Activated CD4-positive, alpha-beta memory T cell treated with anti-CD3 and anti-CD28 coated beads for 36 hours (primary cell): ENCODE data around the gene RIPK4. TPM values are rescaled to one million over a fixed set of nuclear protein-coding genes. Genes with fewer than 3 reads are reported as not detected.
"Not testable (repeated sequence)": the region's sequence is repeated elsewhere in the genome, so short reads cannot be mapped to it uniquely, and the experiment has no call there.

Experiments
- CTCF ChIA-PET: fragments of 350-600 bp; sonication (Branson Sonifier 250); formaldehyde crosslinking; loops from one replicate; lab custom pipeline; 2021; ENCODE audit warnings: antibody characterized with exemption, inconsistent platforms; lab: Charles Lee
- POLR2A ChIA-PET: fragments of 350-600 bp; sonication (Branson Sonifier 250); formaldehyde crosslinking; loops from one replicate; lab custom pipeline; 2021; ENCODE audit warnings: antibody characterized with exemption; lab: Charles Lee
- DNase-seq: peaks from one replicate; pipeline ENCODE4 v3.0.0-alpha.2; 2020
- H3K27ac Mint-ChIP-seq: one replicate; pipeline ENCODE4 v1.8.0; 2021; ENCODE audit warnings: mixed read lengths
- H3K27me3 Mint-ChIP-seq: one replicate; pipeline ENCODE4 v1.8.0; 2021; ENCODE audit warnings: mixed read lengths
- H3K36me3 Mint-ChIP-seq: one replicate; pipeline ENCODE4 v1.8.0; 2021; ENCODE audit warnings: mixed read lengths
- H3K4me1 Mint-ChIP-seq: one replicate; pipeline ENCODE4 v1.8.0; 2021; ENCODE audit warnings: low read depth, mixed read lengths
- H3K4me3 Mint-ChIP-seq: one replicate; pipeline ENCODE4 v1.8.0; 2021; ENCODE audit warnings: mild to moderate bottlenecking, mixed read lengths
- H3K9me3 Mint-ChIP-seq: one replicate; pipeline ENCODE4 v1.8.0; 2021; ENCODE audit warnings: mixed read lengths
- intact Hi-C: fragments of 100-400 bp; cut with micrococcal nuclease; formaldehyde crosslinking; loops from one replicate; pipeline ENCODE4 v1.15.1; 2023
- total RNA-seq, 2 experiments: library from RNA; stranded (reverse); gene quantifications; one replicate each; pipeline ENCODE4 v1.2.3, GENCODE V29; 2021

The RIPK4 gene
- total RNA-seq, 2 experiments from 2014 or later = 0.10 to 0.24 TPM

DNA sequence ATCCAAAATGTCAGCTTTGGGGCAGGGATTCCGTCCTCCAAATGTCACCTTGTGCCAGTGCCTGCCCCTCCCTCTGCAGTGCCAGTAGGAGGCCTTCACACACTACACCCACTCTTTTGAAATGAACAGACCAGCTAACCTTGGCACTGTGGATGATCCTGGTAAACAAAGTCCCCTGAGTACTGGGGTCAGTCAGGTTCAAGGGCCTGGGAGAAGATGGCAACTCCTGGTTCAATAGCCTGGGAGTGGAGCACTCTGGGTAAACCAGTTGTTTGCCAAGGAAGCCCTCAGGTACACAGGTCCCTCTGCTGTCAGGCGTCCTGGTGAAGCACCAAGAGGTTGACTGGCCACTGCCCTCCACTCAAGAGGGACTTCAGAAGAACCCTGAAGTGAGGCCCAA lies 30.4 kb downstream of the RIPK4 start:
- Mint-ChIP-seq H3K36me3 (peaks cover 1% of the 10 kb centered on the region), H3K4me3 (no peak overlapping the region), H3K4me1 (no peaks in the 10 kb centered on the region), H3K27me3 (peaks cover 30% of the 10 kb centered on the region), H3K9me3 (peaks cover 18% of the 10 kb centered on the region), H3K27ac (no peak overlapping the region)
- ChIA-PET POLR2A (no interaction called here), CTCF (no interaction called here)
- intact Hi-C loops = no loop called here
- no peak for DNase-seq

GRCh38 chr21:41733951-41734689 lies 32.7 kb downstream of the RIPK4 start:
- peaks cover 20% of the 10 kb centered on the region for H3K9me3 Mint-ChIP-seq
- peaks cover 36% of the 10 kb centered on the region for H3K27me3 Mint-ChIP-seq
- POLR2A ChIA-PET = no interaction called here
- intact Hi-C loops = no loop called here
- H3K36me3 Mint-ChIP-seq = peaks cover 1% of the 10 kb centered on the region
- H3K4me1 Mint-ChIP-seq = no peaks in the 10 kb centered on the region
- H3K4me3 Mint-ChIP-seq = no peak overlapping the region
- H3K27ac Mint-ChIP-seq = no peak overlapping the region
- DNase-seq = no peak
- CTCF ChIA-PET = no interaction called here

DNA sequence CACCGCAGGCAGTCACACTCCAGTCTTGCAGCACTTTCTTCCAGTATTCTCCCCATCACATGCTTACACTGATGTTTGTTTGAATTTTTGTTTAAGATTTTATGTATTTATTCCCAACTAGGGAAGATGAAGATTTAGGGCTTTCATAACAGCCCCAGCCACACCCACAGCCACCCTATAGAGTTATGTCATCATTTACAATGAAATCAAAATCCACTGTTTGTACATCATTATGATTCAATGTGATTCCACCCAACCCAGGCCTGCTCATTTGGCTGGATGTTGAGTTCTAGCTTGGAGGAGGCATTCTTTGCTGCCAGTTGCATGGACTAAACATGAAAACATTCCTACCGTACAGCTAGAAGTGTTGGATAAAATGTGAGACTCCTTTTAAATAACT lies 35.8 kb downstream of the RIPK4 start:
- no peaks in the 10 kb centered on the region for H3K4me1 Mint-ChIP-seq
- POLR2A ChIA-PET = no interaction called here

GRCh38 chr21:41730367-41730765 lies 36.5 kb downstream of the RIPK4 start:
- Mint-ChIP-seq H3K27ac (no peak overlapping the region), H3K4me1 (peaks cover 2% of the 10 kb centered on the region), H3K4me3 (no peak overlapping the region), H3K27me3 (peaks cover 41% of the 10 kb centered on the region), H3K36me3 (no peaks in the 10 kb centered on the region), H3K9me3 (peaks cover 18% of the 10 kb centered on the region)
- ChIA-PET CTCF (no interaction called here), POLR2A (no interaction called here)
- no peak for DNase-seq
- intact Hi-C loops = no loop called here

More for the DNA sequence above, 35.8 kb downstream of the RIPK4 start:
- CTCF ChIA-PET = no interaction called here
- Mint-ChIP-seq H3K36me3 (no peaks in the 10 kb centered on the region), H3K27me3 (peaks cover 39% of the 10 kb centered on the region), H3K9me3 (peaks cover 18% of the 10 kb centered on the region), H3K27ac (no peak overlapping the region), H3K4me3 (no peak overlapping the region)
- no peak for DNase-seq
- intact Hi-C loops = no loop called here

DNA sequence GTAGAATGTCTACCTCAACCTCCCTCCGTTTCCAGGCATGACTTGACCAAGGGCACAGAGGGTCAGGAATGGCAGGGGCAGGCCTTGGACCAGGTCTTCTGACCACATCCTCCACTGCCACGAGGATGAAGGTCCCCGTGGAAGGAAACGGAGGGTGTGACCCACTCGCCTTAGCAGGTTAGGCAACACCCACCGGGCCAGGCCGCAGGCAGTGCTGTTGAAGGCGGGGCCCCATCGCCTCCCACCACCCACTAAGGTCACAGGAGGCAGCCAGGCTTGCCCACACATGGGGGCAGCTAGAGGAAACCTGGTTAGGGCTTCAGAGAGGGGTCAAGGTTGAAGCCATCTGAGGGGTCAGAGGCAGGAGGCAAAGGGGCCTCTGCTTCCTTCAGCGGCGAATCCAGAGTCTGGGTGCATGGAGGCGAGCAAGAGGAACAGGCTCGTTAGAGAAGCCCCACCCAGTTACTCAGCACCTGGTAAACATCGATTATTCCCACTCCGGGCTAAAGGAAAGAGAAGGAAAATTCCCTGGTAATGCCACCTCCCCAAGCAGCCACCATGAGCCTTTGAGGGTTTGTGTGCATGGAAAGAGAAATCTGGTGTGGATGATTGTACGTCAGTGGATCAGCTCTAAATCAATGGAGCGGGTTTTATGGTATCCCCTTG lies 37.0 kb downstream of the RIPK4 start:
- Mint-ChIP-seq H3K27ac (no peak overlapping the region), H3K4me1 (peaks cover 4% of the 10 kb centered on the region), H3K27me3 (peaks cover 43% of the 10 kb centered on the region), H3K36me3 (no peaks in the 10 kb centered on the region), H3K4me3 (no peak overlapping the region), H3K9me3 (peaks cover 18% of the 10 kb centered on the region)
- ChIA-PET CTCF (no interaction called here), POLR2A (no interaction called here)
- no peak for DNase-seq
- intact Hi-C loops = no loop called here

DNA sequence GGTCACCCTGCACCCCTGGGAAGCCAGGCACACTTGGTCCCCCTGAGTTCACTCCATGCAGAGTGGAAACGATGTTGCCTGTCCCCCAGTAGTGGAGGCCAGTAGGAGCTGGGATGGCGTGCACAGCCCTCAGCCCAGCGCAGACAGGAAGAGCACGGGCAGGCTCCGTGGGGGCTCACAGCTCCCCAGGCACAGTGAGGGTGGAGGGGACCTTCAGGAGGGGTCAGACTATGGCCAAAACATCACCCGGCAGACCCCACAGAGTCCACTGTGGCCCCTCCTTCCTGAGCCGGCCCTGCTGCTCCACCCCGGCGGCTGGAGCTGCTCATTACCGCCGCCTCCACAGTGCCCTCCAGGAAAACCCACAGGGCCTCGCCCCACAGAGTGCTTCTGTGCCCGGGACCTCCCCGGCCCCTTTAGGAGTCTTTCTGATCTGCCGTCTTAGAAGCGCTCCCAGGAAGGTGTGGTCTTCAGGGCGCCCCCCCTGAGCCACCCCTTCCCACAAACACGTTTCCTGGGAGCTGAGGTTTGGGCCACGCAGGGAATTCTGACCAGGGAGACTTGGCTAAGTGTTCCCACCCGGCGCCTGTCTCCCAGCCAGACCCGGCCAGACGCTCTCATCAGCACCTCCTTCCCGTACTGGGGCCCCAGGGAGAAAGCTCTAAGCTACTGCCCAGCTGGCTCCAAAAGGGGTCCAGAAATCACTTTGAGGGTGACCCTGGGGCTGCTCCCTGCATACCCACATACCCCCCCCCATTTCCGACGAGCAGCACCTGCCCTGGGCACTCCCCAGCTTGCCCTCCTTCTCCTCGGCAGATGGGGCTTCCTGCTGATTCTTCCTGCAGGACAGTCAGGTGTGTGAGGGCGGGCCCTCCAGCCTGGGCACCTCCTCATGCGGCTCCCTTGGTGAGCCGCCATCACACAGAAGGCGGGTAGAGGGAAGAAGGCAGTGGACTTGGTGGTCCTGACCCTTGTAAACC lies 38.8 kb downstream of the RIPK4 start:
- intact Hi-C loops = no loop called here
- H3K9me3 Mint-ChIP-seq = peaks cover 16% of the 10 kb centered on the region
- H3K4me3 Mint-ChIP-seq = no peak overlapping the region
- no peak overlapping the region for H3K27ac Mint-ChIP-seq
- H3K36me3 Mint-ChIP-seq = no peaks in the 10 kb centered on the region
- DNase-seq = no peak
- peaks cover 4% of the 10 kb centered on the region for H3K4me1 Mint-ChIP-seq
- peaks cover 40% of the 10 kb centered on the region for H3K27me3 Mint-ChIP-seq
- POLR2A ChIA-PET = no interaction called here
- CTCF ChIA-PET = no interaction called here

DNA sequence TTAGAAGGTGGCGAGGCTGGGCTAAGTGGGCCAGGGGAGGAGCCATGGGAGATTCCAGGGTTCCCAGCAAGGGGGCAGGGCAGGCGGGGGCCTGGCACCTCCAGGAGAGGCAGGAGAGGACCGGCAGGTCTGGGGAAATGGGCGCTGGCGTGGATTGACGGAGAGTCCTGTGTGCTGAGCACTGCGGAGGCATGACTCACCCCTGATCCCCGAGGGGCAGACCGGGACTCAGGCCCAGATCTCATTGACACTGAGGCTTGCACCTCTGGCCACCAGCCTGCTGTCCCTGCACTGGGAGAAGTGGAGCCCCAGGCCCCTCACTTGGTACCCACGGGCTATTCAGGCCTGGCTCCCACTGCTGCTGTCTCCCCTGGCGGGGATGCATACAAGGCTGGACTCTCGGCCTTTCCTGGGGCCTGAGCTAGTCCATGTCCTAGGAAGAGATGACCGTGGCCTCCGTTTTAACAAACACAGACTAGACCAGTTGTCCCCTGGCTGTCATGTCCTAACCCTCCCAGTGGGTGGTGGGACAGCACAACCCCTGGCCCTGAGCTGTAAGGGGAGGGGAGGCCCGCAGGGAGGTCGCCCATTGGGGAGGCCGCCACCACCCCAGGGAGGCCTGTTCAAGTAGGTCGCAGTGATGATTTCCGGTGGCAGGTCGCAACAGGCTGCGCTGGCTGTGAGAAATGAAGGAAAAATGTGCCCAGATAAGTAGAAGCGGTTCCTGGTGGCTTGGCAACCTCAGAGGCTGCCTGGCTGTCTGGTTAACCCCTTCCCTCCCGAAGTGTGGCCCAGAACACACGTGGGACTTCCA lies 39.7 kb downstream of the RIPK4 start:
- H3K27me3 Mint-ChIP-seq = peaks cover 43% of the 10 kb centered on the region
- no peak overlapping the region for H3K27ac Mint-ChIP-seq
- CTCF ChIA-PET = no interaction called here
- intact Hi-C loops = no loop called here
- no peaks in the 10 kb centered on the region for H3K36me3 Mint-ChIP-seq
- H3K4me1 Mint-ChIP-seq = peaks cover 4% of the 10 kb centered on the region
- H3K9me3 Mint-ChIP-seq = peaks cover 9% of the 10 kb centered on the region
- no peak for DNase-seq
- POLR2A ChIA-PET = no interaction called here
- H3K4me3 Mint-ChIP-seq = no peak overlapping the region

GRCh38 chr21:41726630-41726969 lies 40.3 kb downstream of the RIPK4 start:
- DNase-seq = no peak
- no peak overlapping the region for H3K4me3 Mint-ChIP-seq
- peaks cover 4% of the 10 kb centered on the region for H3K9me3 Mint-ChIP-seq
- H3K27ac Mint-ChIP-seq = no peak overlapping the region
- H3K4me1 Mint-ChIP-seq = peaks cover 4% of the 10 kb centered on the region
- ChIA-PET POLR2A (no interaction called here), CTCF (no interaction called here)
- intact Hi-C loops = no loop called here
- peaks cover 49% of the 10 kb centered on the region for H3K27me3 Mint-ChIP-seq
- no peaks in the 10 kb centered on the region for H3K36me3 Mint-ChIP-seq

GRCh38 chr21:41726058-41726558 lies 40.7 kb downstream of the RIPK4 start:
- intact Hi-C loops = no loop called here
- Mint-ChIP-seq H3K9me3 (no peaks in the 10 kb centered on the region), H3K4me3 (no peak overlapping the region), H3K4me1 (peaks cover 4% of the 10 kb centered on the region), H3K27me3 (peaks cover 51% of the 10 kb centered on the region), H3K36me3 (no peaks in the 10 kb centered on the region), H3K27ac (no peak overlapping the region)
- DNase-seq = no peak
- ChIA-PET POLR2A (no interaction called here), CTCF (no interaction called here)

- Mint-ChIP-seq H3K4me1 (peaks cover 4% of the 10 kb centered on the region), H3K27me3 (peaks cover 50% of the 10 kb centered on the region), H3K27ac (no peak overlapping the region), H3K4me3 (no peak overlapping the region), H3K9me3 (no peaks in the 10 kb centered on the region), H3K36me3 (no peaks in the 10 kb centered on the region)
- POLR2A ChIA-PET = no interaction called here
- no peak for DNase-seq
- intact Hi-C loops = no loop called here
- CTCF ChIA-PET = no interaction called here
Measured at GRCh38 chr21:41725421-41726031, 41.3 kb downstream of the RIPK4 start.

DNA sequence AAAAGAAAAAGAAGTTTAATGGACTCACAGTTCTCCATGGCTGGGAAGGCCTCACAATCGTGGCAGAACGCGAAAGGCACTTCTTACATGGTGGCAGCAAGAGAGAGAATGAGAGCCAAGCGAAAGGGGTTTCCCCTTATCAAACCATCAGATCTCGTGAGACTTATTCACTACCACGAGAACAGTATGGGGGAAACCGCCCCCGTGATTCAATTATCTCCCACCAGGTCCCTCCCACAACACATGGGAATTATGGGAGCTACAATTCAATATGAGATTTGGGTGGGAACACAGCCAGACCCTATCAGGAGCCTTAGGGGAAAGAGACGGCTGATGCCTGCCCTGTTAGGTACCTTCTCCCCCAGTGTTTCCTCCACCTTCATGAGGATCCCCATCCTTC lies 43.0 kb downstream of the RIPK4 start:
- H3K27ac Mint-ChIP-seq, H3K36me3 Mint-ChIP-seq, H3K9me3 Mint-ChIP-seq, intact Hi-C loops, H3K4me3 Mint-ChIP-seq, H3K4me1 Mint-ChIP-seq, DNase-seq, CTCF ChIA-PET, POLR2A ChIA-PET: not testable (repeated sequence)
- peaks cover 49% of the 10 kb centered on the region for H3K27me3 Mint-ChIP-seq
